ENCODE results near the gene HK3.

DNA sequence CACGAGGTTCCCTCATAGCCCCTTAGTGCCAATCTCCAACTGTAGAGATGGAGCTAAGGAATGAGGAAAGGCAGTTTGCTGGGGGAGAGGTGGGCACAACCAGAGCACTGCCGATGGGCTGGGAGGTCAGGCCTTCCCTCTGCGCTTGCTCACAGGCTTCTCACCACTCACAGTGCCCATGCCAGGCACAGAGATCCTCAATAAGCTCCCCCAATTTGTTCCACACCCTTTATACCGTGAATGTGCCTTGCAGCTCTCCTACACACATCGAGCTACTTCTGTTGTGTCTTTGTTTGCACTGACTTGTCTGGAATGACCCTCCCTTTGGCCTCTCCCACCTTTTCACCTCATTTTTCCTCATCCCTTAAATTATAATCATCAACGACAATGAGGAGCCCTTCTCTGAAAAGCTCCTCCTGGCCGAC, 1.6 kb upstream of the HK3 start:
- TF ChIP-seq, protein P1, sequence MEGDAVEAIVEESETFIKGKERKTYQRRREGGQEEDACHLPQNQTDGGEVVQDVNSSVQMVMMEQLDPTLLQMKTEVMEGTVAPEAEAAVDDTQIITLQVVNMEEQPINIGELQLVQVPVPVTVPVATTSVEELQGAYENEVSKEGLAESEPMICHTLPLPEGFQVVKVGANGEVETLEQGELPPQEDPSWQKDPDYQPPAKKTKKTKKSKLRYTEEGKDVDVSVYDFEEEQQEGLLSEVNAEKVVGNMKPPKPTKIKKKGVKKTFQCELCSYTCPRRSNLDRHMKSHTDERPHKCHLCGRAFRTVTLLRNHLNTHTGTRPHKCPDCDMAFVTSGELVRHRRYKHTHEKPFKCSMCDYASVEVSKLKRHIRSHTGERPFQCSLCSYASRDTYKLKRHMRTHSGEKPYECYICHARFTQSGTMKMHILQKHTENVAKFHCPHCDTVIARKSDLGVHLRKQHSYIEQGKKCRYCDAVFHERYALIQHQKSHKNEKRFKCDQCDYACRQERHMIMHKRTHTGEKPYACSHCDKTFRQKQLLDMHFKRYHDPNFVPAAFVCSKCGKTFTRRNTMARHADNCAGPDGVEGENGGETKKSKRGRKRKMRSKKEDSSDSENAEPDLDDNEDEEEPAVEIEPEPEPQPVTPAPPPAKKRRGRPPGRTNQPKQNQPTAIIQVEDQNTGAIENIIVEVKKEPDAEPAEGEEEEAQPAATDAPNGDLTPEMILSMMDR (IDR thresholded peaks at IDR 0.05; ENCODE audit: low read length): no peak
- no peak for TF ChIP-seq EZH2 (IDR thresholded peaks at IDR 0.05; ENCODE audit: borderline replicate concordance, low read length)

Measured in OCI-LY1 (cell line).